ENCODE measurements around the gene LAMTOR5. TPM values are rescaled to one million over a fixed set of nuclear protein-coding genes. Genes with fewer than 3 reads are reported as not detected.
"Not testable (repeated sequence)": the region's sequence is repeated elsewhere in the genome, so short reads cannot be mapped to it uniquely, and the experiment has no call there.

Gene LAMTOR5
- 133 and 137 TPM in 2 replicates for total RNA-seq (2014; rRNA removed; shearing (Covaris generic); ENCODE audit: low replicate concordance)

GRCh38 chr1:110407260-110408210 is at the start of gene LAMTOR5:
Gene LAMTOR5 (minus strand): TSS chr1:110407694. CDS start chr1:110407620, 74 bp downstream.
- H3K9me3 ChIP-seq, result no peaks in the 10 kb centered on the region
- peak within 1 kb of the TSS; percentile 93 for H3K4me3 ChIP-seq
- H3K27me3 ChIP-seq, result no peaks in the 10 kb centered on the region
- DNase-seq, result peak; percentile 95
- peaks cover 41% of the 10 kb centered on the region for H3K36me3 ChIP-seq

GRCh38 chr1:110457206-110457605 is 49.7 kb upstream of the LAMTOR5 start:
- H3K27me3 ChIP-seq, result peaks cover 7% of the 10 kb centered on the region
- no peak for DNase-seq
- no peaks in the 10 kb centered on the region for H3K9me3 ChIP-seq
- H3K36me3 ChIP-seq, result no peaks in the 10 kb centered on the region
- H3K4me3 ChIP-seq, result no peak overlapping the region

- Histone ChIP-seq H3K4me3 (no peak overlapping the region), H3K27me3 (peaks cover 15% of the 10 kb centered on the region), H3K36me3 (no peaks in the 10 kb centered on the region), H3K9me3 (no peaks in the 10 kb centered on the region)
- DNase-seq, result no peak
These were observed 47.7 kb upstream of the LAMTOR5 start for GRCh38 chr1:110455151-110455550.

- no peak for DNase-seq
- peaks cover 15% of the 10 kb centered on the region for H3K27me3 ChIP-seq
- H3K36me3 ChIP-seq, result no peaks in the 10 kb centered on the region
- H3K4me3 ChIP-seq, result no peak overlapping the region
- H3K9me3 ChIP-seq, result no peaks in the 10 kb centered on the region
These were observed 46.8 kb upstream of the LAMTOR5 start for GRCh38 chr1:110454328-110454727.

GRCh38 chr1:110453829-110454228 is 46.3 kb upstream of the LAMTOR5 start:
- no peak overlapping the region for H3K4me3 ChIP-seq
- peaks cover 15% of the 10 kb centered on the region for H3K27me3 ChIP-seq
- H3K36me3 ChIP-seq, result no peaks in the 10 kb centered on the region
- H3K9me3 ChIP-seq, result no peaks in the 10 kb centered on the region
- no peak for DNase-seq

GRCh38 chr1:110452330-110452729 is 44.8 kb upstream of the LAMTOR5 start:
- H3K9me3 ChIP-seq, result no peaks in the 10 kb centered on the region
- DNase-seq, result no peak
- no peak overlapping the region for H3K4me3 ChIP-seq
- peaks cover 26% of the 10 kb centered on the region for H3K27me3 ChIP-seq
- H3K36me3 ChIP-seq, result no peaks in the 10 kb centered on the region

GRCh38 chr1:110450929-110451328 is 43.4 kb upstream of the LAMTOR5 start, which contains the start of gene PROK1:
Gene PROK1 (plus strand): TSS chr1:110451149. CDS start chr1:110451217, 68 bp downstream.
- no peak within 1 kb of the TSS for H3K4me3 ChIP-seq
- H3K9me3 ChIP-seq, result no peaks in the 10 kb centered on the region
- peaks cover 26% of the 10 kb centered on the region for H3K27me3 ChIP-seq
- H3K36me3 ChIP-seq, result no peaks in the 10 kb centered on the region
- DNase-seq, result no peak

GRCh38 chr1:110449661-110450651 is 42.5 kb upstream of the LAMTOR5 start:
- Histone ChIP-seq H3K36me3 (no peaks in the 10 kb centered on the region), H3K9me3 (no peaks in the 10 kb centered on the region), H3K27me3 (peaks cover 26% of the 10 kb centered on the region), H3K4me3 (no peak overlapping the region)
- no peak for DNase-seq

GRCh38 chr1:110444561-110444960 is 37.1 kb upstream of the LAMTOR5 start:
- no peak for DNase-seq
- H3K36me3 ChIP-seq, result no peaks in the 10 kb centered on the region
- no peaks in the 10 kb centered on the region for H3K9me3 ChIP-seq
- peaks cover 11% of the 10 kb centered on the region for H3K27me3 ChIP-seq
- H3K4me3 ChIP-seq, result no peak overlapping the region

GRCh38 chr1:110443451-110443850 is 36.0 kb upstream of the LAMTOR5 start:
- no peak for DNase-seq
- Histone ChIP-seq H3K36me3 (no peaks in the 10 kb centered on the region), H3K9me3 (no peaks in the 10 kb centered on the region), H3K4me3 (no peak overlapping the region), H3K27me3 (peaks cover 10% of the 10 kb centered on the region)

GRCh38 chr1:110441888-110442287 is 34.4 kb upstream of the LAMTOR5 start:
- no peak for DNase-seq
- H3K4me3 ChIP-seq, result no peak overlapping the region
- H3K27me3 ChIP-seq, result no peaks in the 10 kb centered on the region
- H3K36me3 ChIP-seq, result no peaks in the 10 kb centered on the region
- no peaks in the 10 kb centered on the region for H3K9me3 ChIP-seq

- Histone ChIP-seq H3K27me3 (no peaks in the 10 kb centered on the region), H3K4me3 (no peak overlapping the region), H3K36me3 (no peaks in the 10 kb centered on the region), H3K9me3 (no peaks in the 10 kb centered on the region)
- DNase-seq, result peak; percentile 26
These were observed 33.4 kb upstream of the LAMTOR5 start for GRCh38 chr1:110440877-110441276.

- not testable (repeated sequence) for DNase-seq, H3K9me3 ChIP-seq, H3K36me3 ChIP-seq, H3K4me3 ChIP-seq, H3K27me3 ChIP-seq
These were observed 32.4 kb upstream of the LAMTOR5 start for GRCh38 chr1:110439873-110440272.

- DNase-seq, result no peak
- no peaks in the 10 kb centered on the region for H3K36me3 ChIP-seq
These were observed 31.4 kb upstream of the LAMTOR5 start for GRCh38 chr1:110438893-110439292.

GRCh38 chr1:110437645-110438299 is 30.3 kb upstream of the LAMTOR5 start:
- not testable (repeated sequence) for H3K27me3 ChIP-seq, H3K4me3 ChIP-seq, DNase-seq, H3K9me3 ChIP-seq, H3K36me3 ChIP-seq

More at GRCh38 chr1:110438893-110439292, 31.4 kb upstream of the LAMTOR5 start:
- Histone ChIP-seq H3K4me3 (no peak overlapping the region), H3K9me3 (no peaks in the 10 kb centered on the region), H3K27me3 (peaks cover 2% of the 10 kb centered on the region; the same call in 1 of the 2 replicates)

- H3K4me3 ChIP-seq, result no peak overlapping the region
- peaks cover 4% of the 10 kb centered on the region; the same call in 1 of the 2 replicates for H3K27me3 ChIP-seq
These were observed 29.1 kb upstream of the LAMTOR5 start for GRCh38 chr1:110436635-110437034.

More at GRCh38 chr1:110436635-110437034, 29.1 kb upstream of the LAMTOR5 start:
- Histone ChIP-seq H3K36me3 (no peaks in the 10 kb centered on the region), H3K9me3 (no peaks in the 10 kb centered on the region)
- DNase-seq, result no peak
